ENCODE measurements around the gene MYDGF.
A peak's percentile ranks its signal among the peaks of the same experiment; 100 is the strongest.

Gene MYDGF

GRCh38 chr19:4641132-4641531 is 29.0 kb downstream of the MYDGF start:
- DNase-seq (ENCODE audit: low read depth, low spot score), result no peak

DNA sequence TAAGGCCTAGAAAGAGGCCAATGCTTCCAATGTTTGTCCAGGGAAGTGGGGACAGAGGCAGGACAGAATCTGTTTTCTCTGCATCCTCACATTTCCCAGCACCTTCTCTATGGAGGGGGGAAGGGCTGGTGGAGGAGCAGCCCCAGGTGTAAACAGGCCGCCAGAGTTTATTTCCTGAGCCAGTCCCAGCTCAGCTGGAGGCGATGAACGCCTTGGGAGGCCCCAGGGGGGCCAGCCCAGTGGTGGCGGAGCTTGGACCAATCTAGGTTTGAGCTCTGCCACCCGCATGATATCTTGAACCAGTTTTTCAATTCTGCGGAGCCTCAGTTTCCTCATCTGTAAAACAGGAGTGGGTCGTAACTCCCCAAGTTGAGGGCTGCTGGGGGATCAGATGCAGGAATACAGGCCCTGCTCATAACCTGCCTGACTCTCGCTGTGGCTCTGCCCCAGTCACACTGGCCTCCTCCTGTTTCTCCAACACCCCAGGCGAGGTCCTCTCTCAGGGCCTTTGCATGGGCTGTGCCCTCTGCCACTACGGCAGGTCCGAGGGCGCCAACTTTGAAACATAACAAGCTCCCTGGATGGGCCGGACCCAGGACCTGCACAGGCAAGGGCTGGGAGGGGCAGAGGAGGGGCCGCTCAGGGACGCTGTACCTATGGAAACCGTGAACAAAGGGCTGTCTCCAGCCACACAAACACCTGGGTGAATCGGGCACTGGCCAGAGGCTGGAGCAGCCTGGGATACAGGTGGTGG is 29.7 kb downstream of the MYDGF start:
- DNase-seq (ENCODE audit: low read depth, low spot score), result no peak

GRCh38 chr19:4639531-4640246 is 30.5 kb downstream of the MYDGF start:
- no peak for DNase-seq (ENCODE audit: low read depth, low spot score)

DNA sequence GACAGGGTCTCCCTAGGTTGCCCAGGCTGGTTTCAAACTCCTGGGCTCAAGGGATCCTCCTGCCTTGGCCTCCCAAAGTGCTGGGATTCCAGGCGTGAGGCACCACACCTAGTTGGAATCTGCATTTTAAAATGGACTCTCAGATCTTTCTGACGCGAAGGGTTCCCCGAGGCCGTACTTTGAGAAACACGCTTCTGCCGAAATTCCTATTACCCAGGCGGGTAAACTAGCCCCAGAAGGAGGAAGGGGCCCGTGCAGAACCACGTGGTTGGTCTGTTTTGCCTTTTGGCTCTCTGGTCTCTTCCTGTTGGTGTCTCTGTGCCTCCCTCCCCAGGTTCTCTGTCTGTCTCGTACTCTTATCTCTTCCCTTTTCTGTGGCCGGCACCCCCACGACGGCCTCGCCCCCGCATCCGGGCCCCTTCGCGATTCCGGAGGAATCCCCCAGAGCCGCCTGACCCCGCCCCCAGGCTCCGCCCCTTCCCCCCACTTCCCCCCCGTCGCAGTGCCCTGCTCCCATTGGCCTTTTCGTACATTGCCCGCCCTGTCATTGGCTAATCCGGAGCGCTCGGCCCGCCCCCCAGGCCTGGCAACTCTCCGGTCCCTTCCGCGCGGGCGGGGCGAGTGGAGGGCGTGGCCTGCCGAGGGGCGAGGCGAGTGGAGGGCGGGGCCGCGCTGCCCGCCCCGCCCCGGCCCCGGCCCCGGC is 31.2 kb downstream of the MYDGF start, which contains the start of gene TNFAIP8L1:
TNFAIP8L1 (plus strand) TSS at position 689 of the 703 bp plus-strand sequence. CDS start 12,354 bp downstream, outside the sequence.
- peak; percentile 73 for DNase-seq (ENCODE audit: low read depth, low spot score)

DNA sequence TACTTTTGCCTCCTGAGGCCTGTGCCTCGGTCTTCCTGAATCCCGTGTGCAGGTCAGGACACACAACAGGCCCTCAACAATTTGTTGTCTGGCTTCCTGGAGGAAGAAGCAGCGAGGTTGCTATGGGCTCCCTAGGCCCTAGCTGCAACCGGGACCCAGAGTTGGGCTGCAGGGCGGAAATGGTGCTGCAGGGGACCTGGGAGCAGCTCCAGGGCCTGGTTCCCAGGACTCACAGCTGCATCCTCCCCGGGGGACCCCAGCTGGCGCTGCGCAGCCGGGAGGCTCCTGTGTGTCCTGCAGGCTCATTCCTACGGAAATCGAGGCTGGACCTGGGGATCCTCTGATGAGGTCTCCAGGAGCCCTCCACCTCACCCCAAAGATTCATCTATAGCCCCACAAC is 31.8 kb downstream of the MYDGF start:
- DNase-seq (ENCODE audit: low read depth, low spot score), result no peak

- DNase-seq (ENCODE audit: low read depth, low spot score), result no peak
Measured at GRCh38 chr19:4636761-4637160, 33.4 kb downstream of the MYDGF start.

- DNase-seq (ENCODE audit: low read depth, low spot score), result no peak
Measured at GRCh38 chr19:4636151-4636717, 33.9 kb downstream of the MYDGF start.

GRCh38 chr19:4635754-4636116 is 34.4 kb downstream of the MYDGF start:
- no peak for DNase-seq (ENCODE audit: low read depth, low spot score)

GRCh38 chr19:4633140-4633967 is 36.8 kb downstream of the MYDGF start:
- DNase-seq (ENCODE audit: low read depth, low spot score), result no peak

DNA sequence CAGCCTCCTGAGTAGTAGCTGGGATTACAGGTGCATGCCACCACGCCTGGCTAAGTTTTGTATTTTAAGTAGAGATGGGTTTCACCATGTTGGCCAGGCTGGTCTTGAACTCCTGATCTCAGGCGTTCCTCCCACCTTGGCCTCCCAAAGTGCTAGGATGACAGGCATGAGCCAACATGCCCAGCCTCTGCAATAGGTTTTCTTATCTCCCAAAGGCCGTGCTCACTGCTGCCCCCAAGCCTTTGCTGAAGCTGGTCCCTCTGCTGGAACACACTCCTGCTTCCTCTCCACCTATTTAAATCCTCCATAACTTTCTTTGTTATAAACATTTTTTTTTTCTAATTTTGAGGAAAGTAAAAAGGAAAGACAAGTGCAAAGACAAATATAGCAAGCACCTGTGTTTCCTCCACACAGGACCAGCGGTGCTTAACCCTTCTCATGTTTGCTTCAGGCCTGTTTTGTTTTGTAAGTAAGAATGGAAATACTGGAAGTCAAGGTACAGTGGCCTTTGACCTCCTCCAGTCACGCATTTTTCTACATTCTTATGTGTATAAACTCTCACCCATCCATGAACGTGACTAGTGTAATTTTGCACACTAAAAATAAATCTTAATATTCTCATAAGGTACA is 45.3 kb downstream of the MYDGF start:
- DNase-seq (ENCODE audit: low read depth, low spot score), result no peak

DNA sequence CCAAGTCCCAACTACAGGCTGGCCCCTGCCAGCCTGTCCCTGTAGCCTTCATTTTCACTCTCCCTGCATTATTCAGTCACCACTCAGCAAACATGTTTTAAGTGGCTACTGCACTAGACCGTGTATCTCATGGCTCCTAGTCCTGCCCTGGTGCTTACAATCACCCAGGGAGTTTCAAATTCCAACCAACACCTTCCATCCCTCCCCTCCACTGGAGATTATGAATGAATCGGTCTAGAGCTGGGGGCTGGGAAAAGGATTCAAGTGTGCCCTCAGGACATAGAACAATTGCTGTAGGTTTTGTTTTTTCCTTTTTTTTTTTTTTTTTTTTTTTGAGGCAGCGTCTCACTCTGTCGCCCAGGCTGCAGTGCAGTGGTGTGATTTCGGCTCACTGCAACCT is 45.8 kb downstream of the MYDGF start:
- DNase-seq (ENCODE audit: low read depth, low spot score), result no peak

GRCh38 chr19:4622695-4623421 is 47.3 kb downstream of the MYDGF start:
- no peak for DNase-seq (ENCODE audit: low read depth, low spot score)

DNA sequence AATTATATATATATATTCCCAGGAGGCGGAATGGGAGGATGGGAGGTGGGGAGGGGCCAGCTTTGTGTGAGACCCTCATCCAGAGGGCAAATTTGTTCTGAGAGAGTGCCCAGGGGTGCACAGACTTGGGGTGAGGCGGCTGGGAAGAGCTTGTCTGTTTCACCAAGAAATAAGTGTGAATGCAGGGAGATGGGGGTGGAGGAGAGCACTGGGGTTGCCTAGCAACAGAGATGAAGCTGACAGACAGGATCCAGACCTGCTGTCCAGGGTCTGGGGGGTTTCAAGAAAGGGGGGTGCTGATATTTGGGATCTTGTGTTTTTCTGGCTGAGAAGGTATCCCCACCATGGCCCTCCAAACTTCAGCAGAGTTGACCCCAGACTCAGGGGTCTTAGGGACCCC is 49.5 kb downstream of the MYDGF start:
- no peak for DNase-seq (ENCODE audit: low read depth, low spot score)

- DNase-seq (ENCODE audit: low read depth, low spot score), result no peak
Measured at GRCh38 chr19:4619668-4620294, 50.4 kb downstream of the MYDGF start.

DNA sequence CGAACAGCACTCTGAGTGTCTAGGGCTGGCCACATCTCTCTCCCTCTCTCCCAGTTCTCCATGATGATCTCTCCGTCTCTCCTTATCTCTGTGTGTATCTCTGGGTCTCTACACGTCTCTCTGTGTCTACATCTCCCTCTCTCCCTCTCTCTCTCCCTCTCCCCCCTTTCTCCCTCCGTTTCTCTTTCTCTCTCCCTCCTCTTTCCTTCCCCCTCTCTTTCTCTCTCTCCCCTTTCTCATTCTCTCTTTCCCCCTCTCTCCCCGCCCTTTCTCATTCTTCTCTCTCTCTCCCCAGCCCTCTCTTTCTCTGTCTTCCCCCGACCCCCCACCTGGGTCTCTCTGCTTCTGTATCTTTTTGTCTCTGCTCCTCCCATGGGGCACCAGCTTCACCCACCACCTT is 52.1 kb downstream of the MYDGF start:
- DNase-seq (ENCODE audit: low read depth, low spot score), result no peak

GRCh38 chr19:4613254-4613751 is 56.8 kb downstream of the MYDGF start:
- no peak for DNase-seq (ENCODE audit: low read depth, low spot score)

DNA sequence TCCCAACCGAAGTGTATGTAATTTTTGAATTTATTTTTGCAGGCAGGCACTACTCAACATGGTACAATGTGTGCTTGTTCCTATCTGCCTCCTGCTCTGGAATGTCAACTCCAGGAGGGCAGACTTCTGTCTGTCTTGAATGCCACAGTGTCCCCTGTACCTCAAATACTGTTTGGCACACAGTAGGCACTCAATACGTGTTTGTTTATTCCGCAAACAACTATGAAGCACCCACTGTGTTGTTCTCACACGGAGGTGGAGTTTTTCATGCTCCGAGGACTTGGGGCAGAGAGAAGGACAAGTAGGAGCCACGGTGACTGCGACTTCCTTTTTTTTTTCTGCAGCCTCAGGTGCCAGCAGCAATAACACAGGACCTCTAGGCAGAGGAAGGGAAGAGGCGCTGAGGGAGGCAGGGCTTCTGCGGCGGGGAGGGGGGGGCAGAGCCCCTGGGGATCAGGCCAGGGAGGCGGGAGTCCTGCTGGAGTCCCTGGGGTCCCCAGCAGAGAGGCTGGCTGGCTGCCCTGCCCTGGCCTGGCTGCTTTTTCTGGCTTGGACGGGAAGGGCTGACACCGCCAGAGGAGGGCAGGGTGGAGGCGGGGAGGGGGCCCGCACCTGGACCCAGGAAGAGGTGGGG is 60.1 kb downstream of the MYDGF start:
- DNase-seq (ENCODE audit: low read depth, low spot score), result no peak

Measured in brain pericyte (primary cell).